Renal cortical epithelial cell (primary cell): ENCODE results near the gene DOCK9. TPM values are rescaled to one million over a fixed set of nuclear protein-coding genes. Genes with fewer than 3 reads are reported as not detected.

Experiments
- DNase-seq: peaks from one replicate; pipeline ENCODE4 v3.0.0-alpha.2; 2011; ENCODE audit warnings: low read depth
- total RNA-seq: library from RNA; depleted of rRNA; stranded (reverse); fragments of >200 nt; gene quantifications from 2 replicates; pipeline ENCODE4 v1.2.3, GENCODE V29; 2014

Gene DOCK9
- total RNA-seq, 1 donor from 2014 or later: 92.7 TPM

- no peak for DNase-seq
These were observed 180.4 kb downstream of the DOCK9 start for GRCh38 chr13:98797456-98797855.

DNA sequence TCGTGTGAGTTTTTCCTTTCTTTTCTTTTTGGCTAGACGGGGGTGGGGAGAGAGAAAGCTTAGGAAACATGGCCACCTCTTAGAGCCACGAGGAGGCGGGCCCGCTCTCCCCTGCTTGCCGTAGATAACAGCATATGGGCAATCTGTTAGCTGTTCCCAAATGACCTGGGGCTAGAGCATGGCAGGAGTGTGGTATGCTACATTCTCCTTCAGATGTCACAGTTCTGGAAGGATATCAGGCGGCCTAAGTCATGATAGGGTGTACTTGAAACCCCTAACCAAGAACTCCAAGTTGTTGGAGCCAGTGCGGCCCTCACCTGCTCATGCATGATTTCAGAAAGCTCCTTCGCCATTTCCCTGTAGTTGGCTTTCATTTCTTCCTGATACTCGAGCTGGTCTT, 181.1 kb downstream of the DOCK9 start:
- DNase-seq: no peak

DNA sequence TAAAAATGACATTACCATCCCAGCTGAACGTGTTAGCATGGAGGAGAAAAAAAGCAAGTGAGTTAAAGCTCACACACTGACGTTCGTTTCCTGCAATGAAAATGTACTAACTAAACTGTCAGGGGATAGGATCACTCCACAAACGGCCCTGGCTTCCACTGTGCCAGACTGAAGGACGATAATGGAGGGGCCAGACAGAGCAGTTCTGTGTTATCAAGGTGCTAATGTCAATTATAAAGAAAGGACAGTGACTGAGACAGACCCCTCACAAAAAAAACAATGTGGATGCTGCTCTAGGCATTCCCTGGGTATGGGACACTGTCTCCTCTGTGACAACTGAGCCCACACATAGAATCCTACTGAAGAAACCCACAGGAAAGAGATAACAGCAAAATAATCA, 181.7 kb downstream of the DOCK9 start:
- DNase-seq: no peak

DNA sequence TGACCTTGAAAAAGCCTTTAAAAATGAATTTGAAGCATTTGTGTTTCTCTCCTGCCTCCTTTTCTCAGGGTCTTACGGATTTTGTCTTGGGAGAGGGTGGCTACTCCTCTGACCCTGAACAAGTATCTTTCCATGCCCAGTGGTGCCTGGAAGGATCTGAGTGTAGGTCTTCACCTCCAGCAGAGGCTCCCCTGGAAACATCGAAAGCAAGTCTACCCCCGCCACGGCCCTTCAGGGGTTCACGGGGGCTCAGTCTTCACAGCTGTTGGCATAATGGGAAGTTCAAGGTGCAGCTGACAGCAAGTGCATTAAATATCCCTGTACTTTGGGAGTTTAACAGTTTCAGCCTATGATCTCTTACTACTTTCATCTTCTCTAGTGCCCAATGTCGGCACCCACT, 182.6 kb downstream of the DOCK9 start:
- DNase-seq: no peak

- DNase-seq: no peak
These were observed 183.4 kb downstream of the DOCK9 start for GRCh38 chr13:98794498-98794897.

DNA sequence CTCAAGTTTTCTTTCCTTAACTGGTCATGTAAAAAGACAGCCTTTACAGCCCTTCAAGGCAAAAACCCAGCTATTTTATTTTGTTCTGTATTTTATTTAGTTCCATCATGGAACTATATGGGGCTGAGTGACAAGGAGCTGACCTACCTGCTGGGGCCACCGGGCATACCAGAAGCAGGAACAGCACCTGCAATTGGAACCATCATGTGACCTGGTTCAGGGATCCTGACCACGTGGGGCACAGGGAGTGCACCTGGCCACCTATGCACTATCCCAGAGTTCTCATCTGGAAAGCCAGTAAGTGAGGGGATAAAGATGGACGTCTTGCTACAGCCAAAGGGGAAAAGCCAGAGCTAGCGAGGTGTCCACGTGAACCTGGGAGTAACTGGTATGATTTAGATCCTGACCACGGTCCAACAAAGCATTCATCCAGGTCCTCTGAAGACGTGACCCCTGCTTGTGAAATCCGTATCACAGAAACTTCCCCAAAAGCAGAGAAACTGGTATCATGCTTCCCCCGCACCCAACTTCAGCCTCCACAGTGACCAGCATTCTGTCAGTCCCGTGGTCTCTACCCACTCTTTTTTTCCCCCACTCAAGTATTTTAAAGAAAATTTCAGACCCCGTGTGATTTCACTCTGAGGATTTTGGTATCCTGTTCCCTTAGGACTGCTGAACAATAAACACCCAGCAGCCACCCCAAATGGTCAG, 184.9 kb downstream of the DOCK9 start:
- no peak for DNase-seq

DNA sequence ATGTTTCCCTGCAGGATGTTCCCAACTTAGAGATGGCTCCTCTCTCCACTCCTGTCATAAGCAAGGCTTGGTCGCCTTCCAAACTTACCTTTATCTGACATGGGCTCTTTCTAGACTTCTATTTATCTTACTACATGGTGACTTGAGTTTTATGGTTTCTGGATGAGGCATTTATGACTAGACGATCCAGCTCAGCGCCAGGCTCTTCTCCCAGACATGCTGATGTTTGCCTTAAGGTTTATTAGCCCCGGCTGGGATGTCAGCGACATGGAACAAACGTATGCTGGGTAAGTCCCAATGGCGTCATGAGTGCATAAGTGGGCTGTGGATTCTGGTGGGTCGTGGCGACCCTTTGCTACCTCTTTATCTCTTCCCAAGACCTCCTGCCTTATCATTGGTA, 185.5 kb downstream of the DOCK9 start:
- DNase-seq: no peak

- no peak for DNase-seq
These were observed 186.3 kb downstream of the DOCK9 start for GRCh38 chr13:98791611-98792010.

DNA sequence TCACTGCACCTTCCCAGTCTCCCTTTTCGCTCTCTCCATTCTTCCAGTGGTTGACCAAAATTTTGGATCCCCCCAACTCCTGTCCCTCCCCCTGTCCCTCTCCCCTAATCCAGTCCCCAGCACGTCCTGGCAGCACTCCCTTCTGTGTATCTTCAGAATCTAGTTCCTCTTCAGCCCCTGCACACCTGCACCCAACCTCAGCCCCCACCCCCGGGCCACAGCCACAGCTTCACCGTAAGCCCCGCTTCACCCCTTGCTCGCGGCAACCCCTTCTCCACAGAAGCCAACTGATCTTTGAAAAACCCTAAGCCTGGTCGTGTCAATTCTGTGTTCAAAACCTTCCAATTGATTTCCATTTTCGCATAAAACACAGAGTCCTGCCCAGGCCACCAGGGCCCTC, 189.9 kb downstream of the DOCK9 start:
- DNase-seq: no peak

GRCh38 chr13:98787173-98787572, 190.7 kb downstream of the DOCK9 start:
- no peak for DNase-seq

GRCh38 chr13:98786023-98786422, 191.8 kb downstream of the DOCK9 start:
- peak; percentile 92 for DNase-seq

GRCh38 chr13:98785405-98785804, 192.5 kb downstream of the DOCK9 start:
- no peak for DNase-seq

GRCh38 chr13:98784666-98785065, 193.2 kb downstream of the DOCK9 start:
- DNase-seq: no peak

- DNase-seq: no peak
These were observed 193.9 kb downstream of the DOCK9 start for GRCh38 chr13:98783856-98784478.

DNA sequence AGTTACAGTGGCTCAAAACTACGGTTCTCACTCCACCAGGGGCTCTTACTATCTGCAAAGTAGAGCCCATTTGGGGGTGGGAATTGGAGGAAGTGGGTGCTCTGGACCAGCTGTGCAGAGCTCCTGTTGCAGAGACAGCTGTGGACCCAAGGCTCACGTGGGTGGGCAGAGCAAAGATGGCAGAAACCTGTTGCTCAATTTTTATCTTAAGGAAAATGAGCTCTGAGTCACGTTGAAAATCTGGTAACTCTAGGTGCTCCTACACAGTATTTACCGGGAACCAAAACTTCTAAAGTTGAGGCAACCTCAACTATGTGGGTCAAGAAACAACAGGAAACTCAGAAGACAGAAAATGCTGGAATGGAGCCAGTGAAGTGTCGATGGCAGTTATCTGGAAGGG, 195.2 kb downstream of the DOCK9 start:
- no peak for DNase-seq

- DNase-seq: no peak
These were observed 196.0 kb downstream of the DOCK9 start for GRCh38 chr13:98781905-98782304.

- DNase-seq: no peak
These were observed 196.4 kb downstream of the DOCK9 start for GRCh38 chr13:98781470-98781869.

DNA sequence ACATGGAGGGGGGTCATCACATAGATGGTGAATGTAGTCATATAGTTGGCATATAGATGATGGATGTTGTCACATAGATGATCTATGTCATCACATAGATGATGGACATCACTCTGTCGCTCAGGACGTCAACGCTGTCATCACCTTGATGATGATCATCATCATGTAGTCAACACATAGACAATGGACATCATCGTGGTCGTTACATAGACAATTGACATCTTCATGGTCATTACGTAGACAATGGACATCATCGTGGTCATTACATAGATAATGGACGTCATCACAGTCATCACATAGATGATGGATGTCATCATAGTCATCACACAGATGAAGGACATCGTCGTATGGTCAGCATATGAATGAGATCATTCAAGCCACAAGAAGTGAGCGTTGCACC, 196.8 kb downstream of the DOCK9 start:
- no peak for DNase-seq

- DNase-seq: no peak
These were observed 197.4 kb downstream of the DOCK9 start for GRCh38 chr13:98780451-98780850.

GRCh38 chr13:98779695-98780094, 198.2 kb downstream of the DOCK9 start:
- no peak for DNase-seq

DNA sequence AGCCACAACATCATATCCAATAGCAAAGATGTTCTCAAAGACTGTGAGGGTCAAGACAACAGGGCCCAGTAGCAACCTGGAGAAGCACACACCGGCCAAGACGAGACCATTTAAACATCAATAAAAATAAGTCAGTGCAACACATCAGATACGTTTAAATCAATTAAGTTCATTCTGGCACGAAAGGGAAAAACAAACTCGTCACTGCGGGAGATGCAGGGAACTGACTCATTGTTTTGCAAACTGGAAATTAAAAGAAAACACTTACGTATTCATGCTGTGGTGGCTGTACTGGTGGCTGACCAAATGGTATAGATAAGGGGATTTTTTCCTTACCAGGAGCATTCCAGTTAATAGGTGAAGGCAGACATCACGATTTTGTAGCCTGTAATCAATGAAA, 199.1 kb downstream of the DOCK9 start:
- DNase-seq: peak; percentile 55

GRCh38 chr13:98776644-98777043, 201.2 kb downstream of the DOCK9 start:
- DNase-seq: no peak

GRCh38 chr13:98775844-98776598, 201.8 kb downstream of the DOCK9 start:
- peak; percentile 79 for DNase-seq
